Measurements from ENCODE around the gene IGFBPL1. TPM values are rescaled to one million over a fixed set of nuclear protein-coding genes. Genes with fewer than 3 reads are reported as not detected.
A peak's percentile ranks its signal among the peaks of the same experiment; 100 is the strongest.

IGFBPL1 gene
- total and polyA plus RNA-seq, 2 of the 13 experiments (the other 11 are each of a cell fraction or from before 2014, with no cell fraction given) = 0.24 TPM; not detected in 1

GRCh38 chr9:38359297-38359653, 65.0 kb downstream of the IGFBPL1 start (continued):
- peak; percentile 16; the same call in 1 of the 2 replicates for TF ChIP-seq ZNF710 (CRISPR knock-in tag; IDR thresholded peaks at IDR 0.05; ENCODE audit: borderline replicate concordance)
- TF ChIP-seq ZNF780A (CRISPR knock-in tag; IDR thresholded peaks at IDR 0.05) = no peak
- no peak for TF ChIP-seq NCOA5 (CRISPR knock-in tag; IDR thresholded peaks at IDR 0.05)
- no peak for TF ChIP-seq ATF7 (IDR thresholded peaks at IDR 0.05)
- no peak for TF ChIP-seq ATF7 (CRISPR knock-in tag; IDR thresholded peaks at IDR 0.05)
- no peak for TF ChIP-seq ZKSCAN1 (IDR thresholded peaks at IDR 0.05; ENCODE audit: low read length)
- TF ChIP-seq, protein P1, sequence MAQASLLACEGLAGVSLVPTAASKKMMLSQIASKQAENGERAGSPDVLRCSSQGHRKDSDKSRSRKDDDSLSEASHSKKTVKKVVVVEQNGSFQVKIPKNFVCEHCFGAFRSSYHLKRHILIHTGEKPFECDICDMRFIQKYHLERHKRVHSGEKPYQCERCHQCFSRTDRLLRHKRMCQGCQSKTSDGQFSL (CRISPR knock-in tag; IDR thresholded peaks at IDR 0.05) = no peak
- TF ChIP-seq ZMYM4 (CRISPR knock-in tag; IDR thresholded peaks at IDR 0.05) = no peak
- no peak for TF ChIP-seq ZSCAN22 (CRISPR knock-in tag; IDR thresholded peaks at IDR 0.05)
- TF ChIP-seq, protein P2, sequence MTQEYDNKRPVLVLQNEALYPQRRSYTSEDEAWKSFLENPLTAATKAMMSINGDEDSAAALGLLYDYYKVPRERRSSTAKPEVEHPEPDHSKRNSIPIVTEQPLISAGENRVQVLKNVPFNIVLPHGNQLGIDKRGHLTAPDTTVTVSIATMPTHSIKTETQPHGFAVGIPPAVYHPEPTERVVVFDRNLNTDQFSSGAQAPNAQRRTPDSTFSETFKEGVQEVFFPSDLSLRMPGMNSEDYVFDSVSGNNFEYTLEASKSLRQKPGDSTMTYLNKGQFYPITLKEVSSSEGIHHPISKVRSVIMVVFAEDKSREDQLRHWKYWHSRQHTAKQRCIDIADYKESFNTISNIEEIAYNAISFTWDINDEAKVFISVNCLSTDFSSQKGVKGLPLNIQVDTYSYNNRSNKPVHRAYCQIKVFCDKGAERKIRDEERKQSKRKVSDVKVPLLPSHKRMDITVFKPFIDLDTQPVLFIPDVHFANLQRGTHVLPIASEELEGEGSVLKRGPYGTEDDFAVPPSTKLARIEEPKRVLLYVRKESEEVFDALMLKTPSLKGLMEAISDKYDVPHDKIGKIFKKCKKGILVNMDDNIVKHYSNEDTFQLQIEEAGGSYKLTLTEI (CRISPR knock-in tag; conservative IDR thresholded peaks at IDR 0.05) = no peak
- TF ChIP-seq KLF9 (CRISPR knock-in tag; IDR thresholded peaks at IDR 0.05; ENCODE audit: low read depth) = no peak
- no peak for TF ChIP-seq ZKSCAN8 (CRISPR knock-in tag; IDR thresholded peaks at IDR 0.05; ENCODE audit: borderline replicate concordance)
- no peak for TF ChIP-seq ZIK1 (CRISPR knock-in tag; IDR thresholded peaks at IDR 0.05; ENCODE audit: borderline replicate concordance, low read depth)
- TF ChIP-seq JARID2 (CRISPR knock-in tag; IDR thresholded peaks at IDR 0.05; ENCODE audit: insufficient replicate concordance) = no peak
- no peak for TF ChIP-seq EED (CRISPR knock-in tag; IDR thresholded peaks at IDR 0.05)
- no peak for TF ChIP-seq KLF15 (CRISPR knock-in tag; IDR thresholded peaks at IDR 0.05; ENCODE audit: borderline replicate concordance)
- no peak for TF ChIP-seq NPAS2 (CRISPR knock-in tag; IDR thresholded peaks at IDR 0.05; ENCODE audit: borderline replicate concordance)
- TF ChIP-seq EHMT2 (IDR thresholded peaks at IDR 0.05; ENCODE audit: borderline replicate concordance, low read depth, low read length) = no peak
- TF ChIP-seq, protein P3, sequence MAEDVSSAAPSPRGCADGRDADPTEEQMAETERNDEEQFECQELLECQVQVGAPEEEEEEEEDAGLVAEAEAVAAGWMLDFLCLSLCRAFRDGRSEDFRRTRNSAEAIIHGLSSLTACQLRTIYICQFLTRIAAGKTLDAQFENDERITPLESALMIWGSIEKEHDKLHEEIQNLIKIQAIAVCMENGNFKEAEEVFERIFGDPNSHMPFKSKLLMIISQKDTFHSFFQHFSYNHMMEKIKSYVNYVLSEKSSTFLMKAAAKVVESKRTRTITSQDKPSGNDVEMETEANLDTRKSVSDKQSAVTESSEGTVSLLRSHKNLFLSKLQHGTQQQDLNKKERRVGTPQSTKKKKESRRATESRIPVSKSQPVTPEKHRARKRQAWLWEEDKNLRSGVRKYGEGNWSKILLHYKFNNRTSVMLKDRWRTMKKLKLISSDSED (CRISPR knock-in tag; IDR thresholded peaks at IDR 0.05) = no peak
- TF ChIP-seq REXO4 (CRISPR knock-in tag; IDR thresholded peaks at IDR 0.05; ENCODE audit: borderline replicate concordance) = no peak
- TF ChIP-seq ZNF644 (CRISPR knock-in tag; IDR thresholded peaks at IDR 0.05; ENCODE audit: low read depth) = no peak
- TF ChIP-seq ZNF564 (CRISPR knock-in tag; IDR thresholded peaks at IDR 0.05) = no peak
- no peak for TF ChIP-seq ZNF713 (CRISPR knock-in tag; IDR thresholded peaks at IDR 0.05)
- no peak for TF ChIP-seq ZNF703 (CRISPR knock-in tag; IDR thresholded peaks at IDR 0.05; ENCODE audit: borderline replicate concordance)
- no peak for TF ChIP-seq ZFP90 (CRISPR knock-in tag; IDR thresholded peaks at IDR 0.05; ENCODE audit: borderline replicate concordance)
- TF ChIP-seq CBX1 (IDR thresholded peaks at IDR 0.05; ENCODE audit: low read depth) = no peak
- no peak for TF ChIP-seq CEBPB (IDR thresholded peaks at IDR 0.05; ENCODE audit: borderline replicate concordance, low read depth, low read length)
- no peak for TF ChIP-seq RARG (CRISPR knock-in tag; IDR thresholded peaks at IDR 0.05; ENCODE audit: low read depth)
- no peak for TF ChIP-seq FOSL1 (CRISPR knock-in tag; IDR thresholded peaks at IDR 0.05; ENCODE audit: borderline replicate concordance)

All from HepG2 (cell line).